Measurements from ENCODE around the gene AOAH.
A peak's percentile ranks its signal among the peaks of the same experiment; 100 is the strongest.

AOAH gene

DNA sequence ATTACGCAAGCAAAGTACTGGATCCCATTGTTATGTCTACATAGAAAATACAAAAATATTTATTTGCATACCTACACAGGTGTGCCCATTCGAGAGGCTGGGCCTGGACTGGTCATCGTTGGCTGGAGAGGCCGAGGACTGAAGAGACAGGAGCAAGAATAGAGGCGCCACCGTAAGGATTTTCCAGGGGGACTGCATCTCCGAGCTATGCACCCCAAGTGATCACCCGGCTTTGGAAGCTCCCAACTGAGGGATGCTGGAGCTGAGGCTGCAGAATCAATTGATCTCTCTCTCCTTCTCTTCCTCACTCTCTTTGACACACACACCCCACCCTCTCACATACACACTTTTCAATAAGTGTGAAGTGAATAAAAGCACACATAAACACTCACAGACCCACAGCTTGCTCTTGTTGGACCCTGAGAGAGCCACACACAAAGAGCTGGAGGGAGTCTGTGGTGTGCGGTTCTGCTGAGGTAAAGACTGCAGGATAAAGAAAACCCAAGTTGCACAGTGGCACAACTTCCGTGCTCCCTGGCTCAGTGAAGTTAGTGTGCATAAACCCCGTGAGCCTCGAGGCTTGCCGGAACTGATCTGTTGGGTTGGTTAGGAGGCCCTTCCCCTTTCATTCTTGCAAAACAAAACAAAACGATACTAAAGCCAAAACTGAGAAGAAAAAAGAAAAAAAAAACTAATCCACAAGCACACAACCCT lies at the start of gene AOAH:
Gene AOAH, minus strand, starts transcription at position 544 of the 714 bp plus-strand sequence. Its CDS starts 346 bp downstream, at position 198.
- H3K27me3 Mint-ChIP-seq, result no peaks in the 10 kb centered on the region
- ATAC-seq (ENCODE audit: low read depth) (peak; percentile 99), DNase-seq (ENCODE audit: low spot score in 2 of 2) (peak; percentile 16 to 27)
- H3K9me3 Mint-ChIP-seq, result peaks cover 3% of the 10 kb centered on the region
- peak within 1 kb of the TSS; percentile 65 for H3K4me3 Mint-ChIP-seq
- peak within 1 kb of the TSS; percentile 85 for H3K27ac Mint-ChIP-seq
- H3K4me1 Mint-ChIP-seq, result peaks cover 20% of the 10 kb centered on the region
- H3K36me3 Mint-ChIP-seq, result no peaks in the 10 kb centered on the region

GRCh38 chr7:36766451-36766850 lies 42.2 kb upstream of the AOAH start:
- H3K27ac Mint-ChIP-seq, result no peak overlapping the region
- no peak for DNase-seq (ENCODE audit: low spot score in 2 of 2)

GRCh38 chr7:36765605-36766004 lies 41.3 kb upstream of the AOAH start:
- Mint-ChIP-seq H3K27me3 (peaks cover 6% of the 10 kb centered on the region), H3K4me3 (no peak overlapping the region), H3K9me3 (peaks cover 1% of the 10 kb centered on the region), H3K27ac (no peak overlapping the region), H3K4me1 (peaks cover 5% of the 10 kb centered on the region), H3K36me3 (no peaks in the 10 kb centered on the region)
- no peak for ATAC-seq (ENCODE audit: low read depth)
- no peak for DNase-seq (ENCODE audit: low spot score in 2 of 2)

More at GRCh38 chr7:36766451-36766850, 42.2 kb upstream of the AOAH start:
- peaks cover 6% of the 10 kb centered on the region for H3K27me3 Mint-ChIP-seq
- no peak for ATAC-seq (ENCODE audit: low read depth)
- peaks cover 1% of the 10 kb centered on the region for H3K9me3 Mint-ChIP-seq
- H3K4me1 Mint-ChIP-seq, result peaks cover 5% of the 10 kb centered on the region
- no peak overlapping the region for H3K4me3 Mint-ChIP-seq
- H3K36me3 Mint-ChIP-seq, result no peaks in the 10 kb centered on the region

DNA sequence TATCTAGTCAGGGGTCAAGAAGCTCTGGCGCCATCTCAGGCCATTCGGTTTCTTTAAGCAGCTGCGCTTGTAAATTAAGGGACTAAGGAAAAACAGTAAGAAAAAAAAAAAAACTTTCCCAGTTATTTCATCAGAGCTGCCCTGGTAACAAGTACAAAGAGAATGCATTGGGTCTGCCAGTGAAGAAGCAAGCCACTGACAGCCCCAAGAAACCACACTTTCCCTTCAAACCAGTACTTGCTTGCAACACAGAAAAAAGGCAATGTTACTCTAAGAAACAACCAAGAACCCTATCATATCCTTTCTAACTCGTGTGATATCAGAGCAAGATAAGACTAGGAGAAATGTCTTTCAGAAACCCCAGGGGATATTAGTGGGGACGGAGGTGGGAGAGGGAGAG lies 40.6 kb upstream of the AOAH start:
- H3K4me1 Mint-ChIP-seq, result peaks cover 5% of the 10 kb centered on the region

DNA sequence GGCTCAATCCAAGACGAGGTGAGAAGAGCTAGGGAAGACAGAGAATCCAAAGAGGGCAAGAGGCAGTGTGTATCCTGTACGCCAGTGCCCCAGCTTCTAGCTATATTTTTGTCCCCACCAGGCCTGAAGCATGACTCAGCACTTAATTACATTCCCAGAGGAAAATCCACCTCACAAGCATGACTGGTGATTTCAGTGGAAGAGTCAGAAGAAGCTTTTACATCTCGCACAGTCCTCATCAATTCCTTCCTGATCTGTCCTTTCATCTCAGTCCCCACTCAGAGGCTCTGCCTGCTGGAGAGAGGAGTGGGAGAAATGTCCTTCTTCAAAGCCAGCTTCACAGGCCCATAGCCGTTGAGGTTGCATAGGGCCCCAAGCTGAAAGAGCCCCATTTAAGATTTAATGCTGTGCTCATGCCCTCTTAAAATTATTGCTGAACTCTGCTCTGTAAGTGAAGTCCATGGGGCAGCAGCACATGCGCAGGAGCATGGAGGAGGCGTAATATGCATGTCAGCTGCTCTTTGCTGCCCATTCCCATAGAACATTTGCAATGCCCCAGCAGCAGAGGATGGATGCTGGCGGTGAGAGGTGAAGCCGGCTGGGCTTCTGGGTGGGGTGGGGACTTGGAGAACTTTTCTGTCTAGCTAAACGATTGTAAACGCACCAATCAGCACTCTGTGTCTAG lies 39.0 kb upstream of the AOAH start:
- Mint-ChIP-seq H3K36me3 (no peaks in the 10 kb centered on the region), H3K27me3 (peaks cover 6% of the 10 kb centered on the region), H3K4me3 (no peak overlapping the region), H3K4me1 (peaks cover 5% of the 10 kb centered on the region), H3K9me3 (peaks cover 1% of the 10 kb centered on the region), H3K27ac (no peak overlapping the region)
- ATAC-seq (ENCODE audit: low read depth) (no peak), DNase-seq (ENCODE audit: low spot score in 2 of 2) (no peak)

More for the DNA sequence above, 40.6 kb upstream of the AOAH start:
- ATAC-seq (ENCODE audit: low read depth) (no peak), DNase-seq (ENCODE audit: low spot score in 2 of 2) (no peak)
- peaks cover 6% of the 10 kb centered on the region for H3K27me3 Mint-ChIP-seq
- H3K9me3 Mint-ChIP-seq, result peaks cover 1% of the 10 kb centered on the region
- H3K4me3 Mint-ChIP-seq, result no peak overlapping the region
- H3K36me3 Mint-ChIP-seq, result no peaks in the 10 kb centered on the region
- H3K27ac Mint-ChIP-seq, result no peak overlapping the region

GRCh38 chr7:36762394-36762793 lies 38.1 kb upstream of the AOAH start:
- H3K9me3 Mint-ChIP-seq, result peaks cover 1% of the 10 kb centered on the region
- DNase-seq (ENCODE audit: low spot score in 2 of 2) (no peak), ATAC-seq (ENCODE audit: low read depth) (no peak)
- H3K27ac Mint-ChIP-seq, result no peak overlapping the region
- peaks cover 6% of the 10 kb centered on the region for H3K27me3 Mint-ChIP-seq
- H3K36me3 Mint-ChIP-seq, result no peaks in the 10 kb centered on the region
- no peak overlapping the region for H3K4me3 Mint-ChIP-seq
- H3K4me1 Mint-ChIP-seq, result peaks cover 3% of the 10 kb centered on the region

DNA sequence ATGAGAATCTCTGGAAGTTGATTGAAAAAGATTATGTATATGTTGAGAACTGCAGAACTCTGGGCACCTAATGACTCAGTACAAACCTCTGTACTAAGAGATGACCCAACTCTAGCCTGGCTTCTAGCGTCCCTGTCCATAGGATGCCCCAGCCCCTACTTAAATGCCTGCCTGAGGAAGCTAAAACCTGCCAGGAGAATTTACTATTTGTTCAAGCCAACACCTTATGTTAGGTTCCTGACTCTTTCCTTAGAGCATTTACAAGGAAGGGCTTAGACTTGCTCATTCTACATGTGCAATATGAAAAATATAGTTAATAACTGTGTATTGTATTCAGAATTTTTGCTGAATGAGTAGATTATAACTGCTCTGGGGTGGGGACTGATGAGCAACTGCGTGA lies 37.5 kb upstream of the AOAH start:
- Mint-ChIP-seq H3K27me3 (peaks cover 6% of the 10 kb centered on the region), H3K27ac (no peak overlapping the region), H3K9me3 (peaks cover 1% of the 10 kb centered on the region), H3K4me3 (no peak overlapping the region), H3K4me1 (peaks cover 2% of the 10 kb centered on the region), H3K36me3 (no peaks in the 10 kb centered on the region)
- DNase-seq (ENCODE audit: low spot score in 2 of 2), result no peak
- ATAC-seq (ENCODE audit: low read depth), result no peak

GRCh38 chr7:36760856-36761762 lies 36.8 kb upstream of the AOAH start:
- ATAC-seq (ENCODE audit: low read depth), result no peak
- Mint-ChIP-seq H3K27ac (no peak overlapping the region), H3K27me3 (peaks cover 6% of the 10 kb centered on the region), H3K36me3 (no peaks in the 10 kb centered on the region), H3K4me3 (no peak overlapping the region), H3K4me1 (peaks cover 7% of the 10 kb centered on the region), H3K9me3 (peaks cover 1% of the 10 kb centered on the region)
- no peak for DNase-seq (ENCODE audit: low spot score in 2 of 2)

- Mint-ChIP-seq H3K4me3 (no peak overlapping the region), H3K36me3 (no peaks in the 10 kb centered on the region), H3K27me3 (peaks cover 3% of the 10 kb centered on the region), H3K27ac (no peak overlapping the region), H3K9me3 (no peaks in the 10 kb centered on the region), H3K4me1 (peaks cover 16% of the 10 kb centered on the region)
- ATAC-seq (ENCODE audit: low read depth) (no peak), DNase-seq (ENCODE audit: low spot score in 2 of 2) (no peak)
Measured at GRCh38 chr7:36758879-36759278, 34.6 kb upstream of the AOAH start.

DNA sequence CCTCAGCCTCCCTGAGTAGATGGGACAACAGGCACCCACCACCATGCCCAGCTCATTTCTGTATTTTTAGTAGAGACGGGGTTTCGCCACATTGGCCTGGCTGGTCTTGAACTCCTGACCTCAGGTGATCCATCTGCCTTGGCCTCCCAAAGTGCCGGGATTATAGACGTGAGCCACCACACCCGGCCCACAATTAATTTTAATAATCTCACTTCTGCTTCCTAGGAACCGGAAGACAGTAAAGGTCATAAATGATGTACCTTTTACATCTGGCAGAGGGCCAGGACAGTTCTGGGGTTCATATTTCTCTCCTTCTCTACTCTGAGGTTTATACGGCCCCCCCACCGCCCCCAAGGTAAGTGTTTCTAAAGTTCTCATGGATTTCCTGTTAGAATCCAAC lies 31.2 kb upstream of the AOAH start:
- Mint-ChIP-seq H3K27ac (no peak overlapping the region), H3K4me3 (no peak overlapping the region), H3K27me3 (no peaks in the 10 kb centered on the region), H3K36me3 (no peaks in the 10 kb centered on the region), H3K9me3 (no peaks in the 10 kb centered on the region), H3K4me1 (peaks cover 16% of the 10 kb centered on the region)
- ATAC-seq (ENCODE audit: low read depth) (peak; percentile 92), DNase-seq (ENCODE audit: low spot score in 2 of 2) (peak in 1 of 2 donors; percentile 30)

- Mint-ChIP-seq H3K27me3 (no peaks in the 10 kb centered on the region), H3K27ac (no peak overlapping the region)
- no peak for ATAC-seq (ENCODE audit: low read depth)
Measured at GRCh38 chr7:36752026-36752711, 27.9 kb upstream of the AOAH start.

GRCh38 chr7:36750451-36750850 lies 26.2 kb upstream of the AOAH start:
- no peaks in the 10 kb centered on the region for H3K9me3 Mint-ChIP-seq
- H3K4me3 Mint-ChIP-seq, result no peak overlapping the region
- peaks cover 6% of the 10 kb centered on the region for H3K4me1 Mint-ChIP-seq
- ATAC-seq (ENCODE audit: low read depth), result no peak
- no peaks in the 10 kb centered on the region for H3K36me3 Mint-ChIP-seq
- DNase-seq (ENCODE audit: low spot score in 2 of 2), result no peak
- H3K27me3 Mint-ChIP-seq, result no peaks in the 10 kb centered on the region
- H3K27ac Mint-ChIP-seq, result no peak overlapping the region

More at GRCh38 chr7:36752026-36752711, 27.9 kb upstream of the AOAH start:
- no peaks in the 10 kb centered on the region for H3K36me3 Mint-ChIP-seq
- peaks cover 18% of the 10 kb centered on the region for H3K4me1 Mint-ChIP-seq
- no peak for DNase-seq (ENCODE audit: low spot score in 2 of 2)
- no peaks in the 10 kb centered on the region for H3K9me3 Mint-ChIP-seq
- no peak overlapping the region for H3K4me3 Mint-ChIP-seq

GRCh38 chr7:36749282-36749960 lies 25.1 kb upstream of the AOAH start:
- no peaks in the 10 kb centered on the region for H3K36me3 Mint-ChIP-seq
- H3K27me3 Mint-ChIP-seq, result no peaks in the 10 kb centered on the region
- ATAC-seq (ENCODE audit: low read depth) (no peak), DNase-seq (ENCODE audit: low spot score in 2 of 2) (no peak)
- no peaks in the 10 kb centered on the region for H3K9me3 Mint-ChIP-seq
- H3K4me1 Mint-ChIP-seq, result peaks cover 2% of the 10 kb centered on the region
- no peak overlapping the region for H3K4me3 Mint-ChIP-seq
- H3K27ac Mint-ChIP-seq, result no peak overlapping the region

All from memory B cell (primary cell).